ENCODE data around the gene KNSTRN. TPM values are rescaled to one million over a fixed set of nuclear protein-coding genes. Genes with fewer than 3 reads are reported as not detected.

Gene KNSTRN
- total RNA-seq, 1 donor from 2014 or later, result 26.0 TPM

- no peaks in the 10 kb centered on the region for H3K36me3 Mint-ChIP-seq (ENCODE audit: low read depth, unreplicated experiment)
- H3K4me1 Mint-ChIP-seq (ENCODE audit: unreplicated experiment), result peaks cover 10% of the 10 kb centered on the region
- H3K4me3 Mint-ChIP-seq (ENCODE audit: unreplicated experiment), result no peak overlapping the region
- no peak for DNase-seq (ENCODE audit: low spot score)
- H3K27me3 Mint-ChIP-seq (ENCODE audit: unreplicated experiment), result peaks cover 3% of the 10 kb centered on the region
- H3K9me3 Mint-ChIP-seq (ENCODE audit: unreplicated experiment), result no peaks in the 10 kb centered on the region
- TF ChIP-seq, protein P1, sequence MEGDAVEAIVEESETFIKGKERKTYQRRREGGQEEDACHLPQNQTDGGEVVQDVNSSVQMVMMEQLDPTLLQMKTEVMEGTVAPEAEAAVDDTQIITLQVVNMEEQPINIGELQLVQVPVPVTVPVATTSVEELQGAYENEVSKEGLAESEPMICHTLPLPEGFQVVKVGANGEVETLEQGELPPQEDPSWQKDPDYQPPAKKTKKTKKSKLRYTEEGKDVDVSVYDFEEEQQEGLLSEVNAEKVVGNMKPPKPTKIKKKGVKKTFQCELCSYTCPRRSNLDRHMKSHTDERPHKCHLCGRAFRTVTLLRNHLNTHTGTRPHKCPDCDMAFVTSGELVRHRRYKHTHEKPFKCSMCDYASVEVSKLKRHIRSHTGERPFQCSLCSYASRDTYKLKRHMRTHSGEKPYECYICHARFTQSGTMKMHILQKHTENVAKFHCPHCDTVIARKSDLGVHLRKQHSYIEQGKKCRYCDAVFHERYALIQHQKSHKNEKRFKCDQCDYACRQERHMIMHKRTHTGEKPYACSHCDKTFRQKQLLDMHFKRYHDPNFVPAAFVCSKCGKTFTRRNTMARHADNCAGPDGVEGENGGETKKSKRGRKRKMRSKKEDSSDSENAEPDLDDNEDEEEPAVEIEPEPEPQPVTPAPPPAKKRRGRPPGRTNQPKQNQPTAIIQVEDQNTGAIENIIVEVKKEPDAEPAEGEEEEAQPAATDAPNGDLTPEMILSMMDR (IDR thresholded peaks at IDR 0.05; ENCODE audit: unreplicated experiment), result no peak
- H3K27ac Mint-ChIP-seq (ENCODE audit: unreplicated experiment), result no peak overlapping the region
Observed at GRCh38 chr15:40349163-40349562, 33.4 kb upstream of the KNSTRN start.

DNA sequence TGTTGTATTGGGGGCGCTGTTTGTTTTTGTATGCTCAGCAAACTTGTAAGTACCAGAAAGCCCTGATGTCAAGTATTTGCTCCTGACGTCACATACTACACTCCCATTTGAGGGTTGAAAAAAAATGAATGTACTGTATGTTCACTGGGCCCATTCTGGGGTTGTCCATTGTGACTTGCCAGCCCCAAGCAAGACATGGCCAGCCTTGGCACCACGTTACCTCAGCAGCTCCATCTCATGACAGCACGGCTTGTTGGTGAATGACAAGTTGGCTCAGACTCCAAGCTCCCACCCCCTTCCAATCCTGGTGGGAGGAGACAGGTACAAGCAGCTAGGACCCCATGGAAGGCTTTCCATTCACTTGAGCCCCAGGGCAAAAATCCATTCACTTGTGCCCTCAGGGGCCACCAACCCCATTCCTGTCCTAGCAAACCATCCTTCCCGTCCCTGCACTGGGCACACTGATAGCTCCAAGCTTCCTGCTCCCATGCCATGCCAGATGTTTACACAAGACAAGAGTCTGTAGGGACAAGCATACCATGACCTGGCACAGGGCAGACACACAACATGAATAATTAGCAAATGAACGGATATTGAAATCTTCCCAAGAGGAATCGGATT is 30.1 kb upstream of the KNSTRN start:
- peaks cover 11% of the 10 kb centered on the region for H3K4me1 Mint-ChIP-seq (ENCODE audit: unreplicated experiment)
- TF ChIP-seq, protein P1 (IDR thresholded peaks at IDR 0.05; ENCODE audit: unreplicated experiment), result no peak
- no peaks in the 10 kb centered on the region for H3K9me3 Mint-ChIP-seq (ENCODE audit: unreplicated experiment)
- H3K36me3 Mint-ChIP-seq (ENCODE audit: low read depth, unreplicated experiment), result no peaks in the 10 kb centered on the region
- H3K27ac Mint-ChIP-seq (ENCODE audit: unreplicated experiment), result no peak overlapping the region
- H3K4me3 Mint-ChIP-seq (ENCODE audit: unreplicated experiment), result no peak overlapping the region
- peaks cover 13% of the 10 kb centered on the region for H3K27me3 Mint-ChIP-seq (ENCODE audit: unreplicated experiment)
- no peak for DNase-seq (ENCODE audit: low spot score)

- TF ChIP-seq, protein P1 (IDR thresholded peaks at IDR 0.05; ENCODE audit: unreplicated experiment), result no peak
- H3K36me3 Mint-ChIP-seq (ENCODE audit: low read depth, unreplicated experiment), result no peaks in the 10 kb centered on the region
- DNase-seq (ENCODE audit: low spot score), result no peak
- no peaks in the 10 kb centered on the region for H3K9me3 Mint-ChIP-seq (ENCODE audit: unreplicated experiment)
- H3K27ac Mint-ChIP-seq (ENCODE audit: unreplicated experiment), result no peak overlapping the region
- H3K27me3 Mint-ChIP-seq (ENCODE audit: unreplicated experiment), result peaks cover 13% of the 10 kb centered on the region
- no peak overlapping the region for H3K4me3 Mint-ChIP-seq (ENCODE audit: unreplicated experiment)
- H3K4me1 Mint-ChIP-seq (ENCODE audit: unreplicated experiment), result peaks cover 11% of the 10 kb centered on the region
Observed at GRCh38 chr15:40353697-40354096, 28.8 kb upstream of the KNSTRN start.

DNA sequence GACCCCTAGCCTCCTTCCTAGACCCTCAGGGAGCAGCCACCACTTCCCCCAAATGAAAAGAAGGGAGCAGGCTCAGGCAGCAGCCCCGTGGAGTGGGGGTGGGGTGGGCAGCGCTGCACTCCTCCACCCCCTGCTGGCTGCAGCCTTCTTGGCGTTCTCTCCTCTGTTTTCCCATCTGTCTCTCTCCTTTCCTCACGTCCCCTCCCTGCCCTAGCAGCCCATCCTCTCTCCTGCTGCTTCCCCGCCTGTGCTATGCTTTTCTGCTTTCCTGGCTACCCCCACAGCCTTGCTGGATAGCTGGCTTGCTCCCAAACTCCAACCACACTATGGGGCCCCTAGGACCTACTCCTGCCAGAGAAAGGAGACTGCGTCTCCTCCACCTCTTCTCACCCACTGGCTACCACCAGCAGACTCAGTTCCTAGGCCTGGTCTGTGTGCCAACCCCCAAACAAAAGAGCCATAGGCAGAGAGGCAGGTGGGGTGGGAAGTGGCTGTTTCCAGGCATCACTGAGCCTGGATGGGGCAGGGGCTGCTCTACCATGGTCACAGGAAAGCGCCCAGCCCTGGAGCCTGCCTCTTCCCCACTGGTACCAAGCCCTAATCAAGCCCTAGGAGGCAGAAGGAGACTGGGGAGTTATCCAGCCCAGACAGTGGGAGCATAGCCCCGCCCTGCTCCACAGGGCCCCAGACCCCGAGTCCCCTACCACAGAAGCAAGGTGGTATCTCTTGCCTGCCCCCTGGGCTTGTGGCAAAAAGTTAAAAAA is 27.9 kb upstream of the KNSTRN start:
- peak; percentile 52 for DNase-seq (ENCODE audit: low spot score)
- no peaks in the 10 kb centered on the region for H3K36me3 Mint-ChIP-seq (ENCODE audit: low read depth, unreplicated experiment)
- TF ChIP-seq, protein P1 (IDR thresholded peaks at IDR 0.05; ENCODE audit: unreplicated experiment), result no peak
- H3K27me3 Mint-ChIP-seq (ENCODE audit: unreplicated experiment), result peaks cover 15% of the 10 kb centered on the region
- H3K4me3 Mint-ChIP-seq (ENCODE audit: unreplicated experiment), result no peak overlapping the region
- no peaks in the 10 kb centered on the region for H3K9me3 Mint-ChIP-seq (ENCODE audit: unreplicated experiment)
- peak overlapping the region; percentile 42 for H3K27ac Mint-ChIP-seq (ENCODE audit: unreplicated experiment)
- peaks cover 8% of the 10 kb centered on the region for H3K4me1 Mint-ChIP-seq (ENCODE audit: unreplicated experiment)

- peaks cover 8% of the 10 kb centered on the region for H3K4me1 Mint-ChIP-seq (ENCODE audit: unreplicated experiment)
- TF ChIP-seq, protein P1 (IDR thresholded peaks at IDR 0.05; ENCODE audit: unreplicated experiment), result no peak
- no peaks in the 10 kb centered on the region for H3K9me3 Mint-ChIP-seq (ENCODE audit: unreplicated experiment)
- H3K27ac Mint-ChIP-seq (ENCODE audit: unreplicated experiment), result no peak overlapping the region
- no peak for DNase-seq (ENCODE audit: low spot score)
- no peak overlapping the region for H3K4me3 Mint-ChIP-seq (ENCODE audit: unreplicated experiment)
- no peaks in the 10 kb centered on the region for H3K36me3 Mint-ChIP-seq (ENCODE audit: low read depth, unreplicated experiment)
- H3K27me3 Mint-ChIP-seq (ENCODE audit: unreplicated experiment), result peaks cover 17% of the 10 kb centered on the region
Observed at GRCh38 chr15:40355976-40356585, 26.4 kb upstream of the KNSTRN start.
